Stomach smooth muscle (tissue), 2 donors: ENCODE results near the gene GUCD1.

ENCODE experiments used
- H3K27ac ChIP-seq: one replicate; pipeline ENCODE4 v1.7.0; 2013; ENCODE audit warnings: mild to moderate bottlenecking, low read length, inconsistent platforms
- H3K27me3 ChIP-seq, 2 donors: one replicate each; pipeline ENCODE4 v1.7.0; 2013; ENCODE audit warnings: low read length in 2 of 2; ENCODE audit not compliant: insufficient read depth in 2 of 2, control insufficient read depth in 1 of 2
- H3K36me3 ChIP-seq, 2 donors: one replicate each; pipeline ENCODE4 v1.7.0; 2013; ENCODE audit warnings: low read length in 2 of 2; ENCODE audit not compliant: control insufficient read depth in 2 of 2, insufficient read depth in 2 of 2
- H3K4me1 ChIP-seq: one replicate; pipeline ENCODE4 v1.7.0; 2013; ENCODE audit warnings: low read length; ENCODE audit not compliant: control insufficient read depth, insufficient read depth
- H3K4me3 ChIP-seq, 2 donors: one replicate each; pipeline ENCODE4 v1.7.0; 2013; ENCODE audit warnings: low read length in 2 of 2
- H3K9ac ChIP-seq, 2 donors: one replicate each; pipeline ENCODE4 v1.7.0; 2013; ENCODE audit warnings: low read length in 2 of 2, mild to moderate bottlenecking in 1 of 2
- H3K9me3 ChIP-seq, 2 donors: one replicate each; pipeline ENCODE4 v1.7.0; 2013; ENCODE audit warnings: low read length in 2 of 2; ENCODE audit not compliant: control insufficient read depth in 2 of 2
- donor health status: healthy.
- donor health status: Pancreatic carcinoma.

GUCD1 gene

GRCh38 chr22:24582056-24582814 is 27.3 kb upstream of the GUCD1 start:
- H3K4me3 ChIP-seq: no peak overlapping the region
- no peaks in the 10 kb centered on the region for H3K9me3 ChIP-seq
- H3K36me3 ChIP-seq: peaks cover 0 to 16% of the 10 kb centered on the region in 2 donors
- H3K9ac ChIP-seq: no peak overlapping the region
- H3K27ac ChIP-seq: no peak overlapping the region
- peaks cover 23% of the 10 kb centered on the region for H3K4me1 ChIP-seq
- H3K27me3 ChIP-seq: no peaks in the 10 kb centered on the region

GRCh38 chr22:24580276-24580675 is 25.3 kb upstream of the GUCD1 start:
- Histone ChIP-seq H3K27me3 (no peaks in the 10 kb centered on the region), H3K9me3 (no peaks in the 10 kb centered on the region), H3K9ac (no peak overlapping the region), H3K36me3 (peaks cover 0 to 6% of the 10 kb centered on the region in 2 donors), H3K4me1 (peaks cover 23% of the 10 kb centered on the region), H3K4me3 (no peak overlapping the region), H3K27ac (no peak overlapping the region)

- peaks cover 15% of the 10 kb centered on the region for H3K4me1 ChIP-seq
- no peaks in the 10 kb centered on the region for H3K9me3 ChIP-seq
- no peak overlapping the region for H3K9ac ChIP-seq
- no peak overlapping the region for H3K27ac ChIP-seq
- H3K36me3 ChIP-seq: peaks cover 3 to 8% of the 10 kb centered on the region in 2 donors
- H3K27me3 ChIP-seq: no peaks in the 10 kb centered on the region
- no peak overlapping the region for H3K4me3 ChIP-seq
Measured at GRCh38 chr22:24579258-24579601, 24.3 kb upstream of the GUCD1 start.

- Histone ChIP-seq H3K27ac (no peak overlapping the region), H3K9me3 (no peaks in the 10 kb centered on the region), H3K4me3 (no peak overlapping the region), H3K9ac (no peak overlapping the region), H3K36me3 (peaks cover 8 to 12% of the 10 kb centered on the region in 2 donors), H3K27me3 (no peaks in the 10 kb centered on the region), H3K4me1 (peaks cover 8% of the 10 kb centered on the region)
Measured at GRCh38 chr22:24578355-24579257, 23.7 kb upstream of the GUCD1 start.

- H3K4me1 ChIP-seq: no peaks in the 10 kb centered on the region
- H3K27me3 ChIP-seq: no peaks in the 10 kb centered on the region
- no peaks in the 10 kb centered on the region for H3K9me3 ChIP-seq
- H3K4me3 ChIP-seq: no peak overlapping the region
- no peak overlapping the region for H3K9ac ChIP-seq
- peaks cover 21 to 24% of the 10 kb centered on the region in 2 donors for H3K36me3 ChIP-seq
- no peak overlapping the region for H3K27ac ChIP-seq
Measured at GRCh38 chr22:24576778-24577177, 21.8 kb upstream of the GUCD1 start.

- no peaks in the 10 kb centered on the region for H3K9me3 ChIP-seq
- H3K4me3 ChIP-seq: no peak overlapping the region
- no peaks in the 10 kb centered on the region for H3K27me3 ChIP-seq
- no peak overlapping the region for H3K9ac ChIP-seq
- H3K27ac ChIP-seq: no peak overlapping the region
- H3K36me3 ChIP-seq: peaks cover 43 to 45% of the 10 kb centered on the region in 2 donors
- H3K4me1 ChIP-seq: no peaks in the 10 kb centered on the region
Measured at GRCh38 chr22:24571266-24571665, 16.3 kb upstream of the GUCD1 start.

GRCh38 chr22:24567668-24568067 is 12.7 kb upstream of the GUCD1 start:
- H3K9ac ChIP-seq: no peak overlapping the region
- H3K4me1 ChIP-seq: peaks cover 16% of the 10 kb centered on the region
- no peak overlapping the region for H3K4me3 ChIP-seq
- H3K27me3 ChIP-seq: no peaks in the 10 kb centered on the region
- H3K9me3 ChIP-seq: no peaks in the 10 kb centered on the region
- H3K36me3 ChIP-seq: peaks cover 35 to 39% of the 10 kb centered on the region in 2 donors
- H3K27ac ChIP-seq: no peak overlapping the region

- no peak overlapping the region for H3K4me3 ChIP-seq
- no peaks in the 10 kb centered on the region for H3K27me3 ChIP-seq
- no peak overlapping the region for H3K9ac ChIP-seq
- H3K36me3 ChIP-seq: peaks cover 30 to 34% of the 10 kb centered on the region in 2 donors
- H3K4me1 ChIP-seq: peaks cover 19% of the 10 kb centered on the region
- no peak overlapping the region for H3K27ac ChIP-seq
- H3K9me3 ChIP-seq: no peaks in the 10 kb centered on the region
Measured at GRCh38 chr22:24566899-24567511, 12.1 kb upstream of the GUCD1 start.

- Histone ChIP-seq H3K27ac (no peak overlapping the region), H3K9ac (no peak overlapping the region), H3K9me3 (no peaks in the 10 kb centered on the region), H3K4me1 (peaks cover 19% of the 10 kb centered on the region), H3K36me3 (peaks cover 33 to 34% of the 10 kb centered on the region in 2 donors), H3K4me3 (no peak overlapping the region), H3K27me3 (no peaks in the 10 kb centered on the region)
Measured at GRCh38 chr22:24565077-24565476, 10.1 kb upstream of the GUCD1 start.

- no peak overlapping the region for H3K4me3 ChIP-seq
- no peak overlapping the region for H3K27ac ChIP-seq
- H3K9me3 ChIP-seq: no peaks in the 10 kb centered on the region
- H3K36me3 ChIP-seq: peaks cover 28% of the 10 kb centered on the region in 2 donors
- no peaks in the 10 kb centered on the region for H3K27me3 ChIP-seq
- H3K9ac ChIP-seq: peak overlapping the region in 1 of 2 donors; percentile 51
- H3K4me1 ChIP-seq: peaks cover 19% of the 10 kb centered on the region
Measured at GRCh38 chr22:24564376-24565058, 9.6 kb upstream of the GUCD1 start.
